Thyroid gland (tissue), 4 donors: ENCODE measurements around the gene CLDN24. TPM values are rescaled to one million over a fixed set of nuclear protein-coding genes. Genes with fewer than 3 reads are reported as not detected.

Experiments
- DNase-seq, 2 donors: peaks; one replicate each; pipeline ENCODE4 v3.0.0-alpha.2; 2019
- H3K27ac ChIP-seq, 3 donors: fragments of 200-600 bp; sonication (generic); 1 replicate in 2 of 3; 2 replicates in 1 of 3; pipeline ENCODE4 v1.5.1; 2016 to 2019; ENCODE audit warnings: mild to moderate bottlenecking in 1 of 3, moderate library complexity in 1 of 3
- H3K27me3 ChIP-seq: fragments of 200-600 bp; sonication (generic); one replicate; pipeline ENCODE4 v1.5.1; 2019
- H3K36me3 ChIP-seq, 2 donors: fragments of 200-600 bp; sonication (generic); one replicate each; pipeline ENCODE4 v1.5.1; 2016 to 2019
- H3K4me1 ChIP-seq, 2 donors: fragments of 200-600 bp; sonication (generic); one replicate each; pipeline ENCODE4 v1.5.1; 2017 to 2019
- H3K4me3 ChIP-seq, 3 donors: fragments of 200-600 bp; sonication (generic); replicated peaks in 1 of 3; 1 replicate in 2 of 3; 2 replicates in 1 of 3; pipeline ENCODE4 v1.5.1; 2016; ENCODE audit warnings: mild to moderate bottlenecking in 1 of 3
- H3K9me3 ChIP-seq: fragments of 200-600 bp; sonication (generic); one replicate; pipeline ENCODE4 v1.5.1; 2017
- CTCF ChIP-seq, 6 experiments: fragments of 200-600 bp in 3 of 6; fragments of 450-650 bp in 3 of 6; sonication (generic) in 3 of 6; IDR thresholded peaks; one replicate each; pipeline ENCODE4 v1.5.1; 2016 to 2019; ENCODE audit warnings: antibody characterized with exemption in 6 of 6, mild to moderate bottlenecking in 2 of 6, inconsistent platforms in 1 of 6, moderate library complexity in 1 of 6
- POLR2A ChIP-seq, 2 donors: fragments of 450-650 bp; IDR thresholded peaks; one replicate each; pipeline ENCODE4 v1.6.1; 2017; ENCODE audit warnings: antibody characterized with exemption in 2 of 2, mild to moderate bottlenecking in 2 of 2, moderate library complexity in 1 of 2
- WGBS, 2 donors: methylation state at CpG; one replicate each; pipeline ENCODE4 v1.1.5; 2017; 5-methylcytosine and 5-hydroxymethylcytosine counted together
- intact Hi-C: fragments of 100-400 bp; cut with DNase I; formaldehyde crosslinking; loops from one replicate; pipeline ENCODE4 v1.15.1; 2023
- total RNA-seq, 4 donors: library from RNA; depleted of rRNA; stranded (reverse); fragments of >200 nt; gene quantifications; one replicate each; pipeline ENCODE4 v1.2.3, GENCODE V29; 2016

CLDN24 gene
- total RNA-seq, 4 donors from 2014 or later, result not detected

- no peak for DNase-seq
Measured at GRCh38 chr4:183347566-183347965, 25.3 kb upstream of the CLDN24 start.

DNA sequence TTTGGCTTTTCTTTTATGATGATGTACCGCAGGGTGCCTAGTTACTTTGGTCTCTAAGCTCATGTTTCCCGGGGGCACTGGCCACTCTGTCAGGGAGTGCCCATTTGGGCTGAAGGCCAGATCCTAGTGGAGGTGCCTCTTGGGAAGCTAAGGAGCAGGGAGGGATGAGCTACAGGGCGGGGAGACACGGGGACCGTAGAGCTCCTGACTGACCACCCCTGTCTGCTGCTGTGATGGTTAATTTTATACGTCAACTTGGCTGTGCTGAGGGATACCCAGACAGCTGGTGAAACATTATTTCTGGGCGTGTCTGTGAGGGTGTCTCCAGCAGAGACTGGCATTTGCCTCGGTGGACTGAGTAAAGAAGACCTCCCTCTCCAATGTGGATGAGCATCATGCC lies 24.9 kb upstream of the CLDN24 start:
- 83 to 85% methylated on average over 8 of the region's 8 CpGs for WGBS, 2 donors
- Histone ChIP-seq H3K9me3 (no peaks in the 10 kb centered on the region), H3K4me1 (peaks cover 0 to 9% of the 10 kb centered on the region in 2 donors), H3K36me3 (no peaks in the 10 kb centered on the region), H3K27me3 (no peaks in the 10 kb centered on the region), H3K27ac (no peak overlapping the region), H3K4me3 (no peak overlapping the region)
- no peak for TF ChIP-seq CTCF (IDR thresholded peaks at IDR 0.05)
- TF ChIP-seq POLR2A (IDR thresholded peaks at IDR 0.05), result no peak
- intact Hi-C loops, result no loop called here
- no peak for DNase-seq

More at GRCh38 chr4:183347566-183347965, 25.3 kb upstream of the CLDN24 start:
- no peak for TF ChIP-seq CTCF (IDR thresholded peaks at IDR 0.05)
- TF ChIP-seq POLR2A (IDR thresholded peaks at IDR 0.05), result no peak
- H3K27ac ChIP-seq, result no peak overlapping the region
- no peaks in the 10 kb centered on the region for H3K27me3 ChIP-seq
- intact Hi-C loops, result no loop called here
- H3K4me1 ChIP-seq, result peaks cover 0 to 7% of the 10 kb centered on the region in 2 donors
- no peak overlapping the region for H3K4me3 ChIP-seq
- H3K36me3 ChIP-seq, result no peaks in the 10 kb centered on the region
- no peaks in the 10 kb centered on the region for H3K9me3 ChIP-seq
- WGBS, 2 donors, result 80 to 88% methylated on average over 4 of the region's 4 CpGs

DNA sequence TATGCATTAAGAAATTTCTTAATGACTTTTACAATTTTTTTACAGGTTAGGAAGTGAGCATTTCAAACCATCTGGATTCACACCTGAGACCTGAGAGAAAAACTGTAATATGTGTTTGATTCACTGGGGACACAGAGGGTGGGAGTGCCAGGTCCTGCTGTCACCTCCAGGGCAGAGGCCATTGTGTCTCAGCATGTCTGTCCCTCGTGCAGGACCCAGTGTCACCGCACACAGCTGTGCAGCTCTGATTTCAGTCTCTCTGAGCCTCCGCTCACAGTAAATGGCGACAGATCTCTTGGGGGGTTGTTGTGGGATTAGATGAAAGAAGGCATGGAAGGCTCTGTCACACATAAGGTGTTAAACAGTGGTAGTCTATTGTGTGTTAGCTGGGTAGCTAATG lies 23.0 kb upstream of the CLDN24 start:
- no peaks in the 10 kb centered on the region for H3K9me3 ChIP-seq
- no peak overlapping the region for H3K4me3 ChIP-seq
- no peak for TF ChIP-seq POLR2A (IDR thresholded peaks at IDR 0.05)
- TF ChIP-seq CTCF (IDR thresholded peaks at IDR 0.05), result no peak
- WGBS, 2 donors, result 88 to 89% methylated on average over 4 of the region's 4 CpGs
- intact Hi-C loops, result no loop called here
- no peaks in the 10 kb centered on the region for H3K27me3 ChIP-seq
- peaks cover 0 to 9% of the 10 kb centered on the region in 2 donors for H3K4me1 ChIP-seq
- no peak for DNase-seq
- no peaks in the 10 kb centered on the region for H3K36me3 ChIP-seq
- no peak overlapping the region for H3K27ac ChIP-seq

DNA sequence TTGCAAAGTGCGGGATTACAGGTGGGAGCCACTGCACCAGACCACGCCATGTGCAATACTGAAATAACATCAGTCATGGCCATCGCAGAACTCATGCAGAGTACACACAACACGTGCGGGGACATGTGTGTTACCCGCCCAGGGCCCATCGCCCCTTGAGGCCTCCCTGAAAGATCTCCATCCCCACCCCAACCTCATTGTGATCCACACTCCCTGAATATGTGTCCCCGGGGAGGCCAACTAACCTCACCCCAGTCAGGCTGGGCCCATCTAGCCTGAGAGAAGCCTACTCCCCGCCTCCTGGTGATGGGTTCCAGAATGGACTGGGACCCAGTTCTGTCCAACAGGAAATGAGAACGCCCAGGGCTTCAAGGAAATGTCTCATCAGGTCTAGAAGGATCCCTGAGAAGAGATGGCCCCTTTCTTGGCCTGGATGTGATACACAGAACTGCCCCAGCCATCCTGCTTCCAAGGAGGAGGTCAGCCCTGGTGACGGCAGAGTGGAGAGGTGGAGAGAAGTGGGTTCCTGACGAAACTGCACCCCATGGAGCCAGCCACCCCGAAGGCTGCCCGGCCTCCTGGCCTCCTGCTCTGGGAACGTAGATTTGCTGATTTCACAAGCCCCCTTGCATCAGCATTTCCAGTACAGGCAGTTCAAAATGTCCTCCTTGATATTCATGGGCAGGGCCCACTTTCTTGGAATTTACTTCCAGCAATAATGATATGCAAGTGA lies 22.5 kb upstream of the CLDN24 start:
- intact Hi-C loops, result no loop called here
- no peaks in the 10 kb centered on the region for H3K27me3 ChIP-seq
- 94 to 95% methylated on average over 12 to 15 of the region's 15 CpGs for WGBS, 2 donors

More for the DNA sequence above, 22.5 kb upstream of the CLDN24 start:
- no peak for DNase-seq
- no peaks in the 10 kb centered on the region for H3K36me3 ChIP-seq
- TF ChIP-seq POLR2A (IDR thresholded peaks at IDR 0.05), result no peak
- TF ChIP-seq CTCF (IDR thresholded peaks at IDR 0.05), result no peak
- H3K4me3 ChIP-seq, result no peak overlapping the region
- no peaks in the 10 kb centered on the region for H3K9me3 ChIP-seq
- H3K27ac ChIP-seq, result no peak overlapping the region
- H3K4me1 ChIP-seq, result peaks cover 0 to 9% of the 10 kb centered on the region in 2 donors
